Heart left ventricle (tissue), 13 donors: ENCODE results near the gene PGM2.

Experiments
- CTCF ChIP-seq, 12 donors: fragments of 200-600 bp; sonication (generic) in 4 of 12; IDR thresholded peaks; one replicate each; pipeline versions ENCODE4 v1.5.0 to v1.8.0; 2018 to 2022; ENCODE audit warnings: antibody characterized with exemption in 12 of 12, mild to moderate bottlenecking in 5 of 12
- POLR2A ChIP-seq, 2 donors: fragments of 450-650 bp; IDR thresholded peaks; one replicate each; pipeline ENCODE4 v1.6.1; 2017; ENCODE audit warnings: antibody characterized with exemption in 2 of 2, mild to moderate bottlenecking in 2 of 2, moderate library complexity in 2 of 2
- donor health status: ischemic (EF 13 %, LVEDD 7.1; RV severe dilation, severe dysfunction).
- donor health status: DM: no; HTN: yes; CAD: no.
- donor health status: DM: no; HTN: no; CAD: no.
- donor health status: ischemic (EF 25% LVEDD 6.9; RV normal size, moderate dysfunction).
- donor health status: ischemic (EF 25% LVEDD 5.7; RV mildly dilated, moderate dysfunction).
- donor health status: ischemic (EF 35%, LVEDD 5.7; RV mildly dilated, moderate dysfunction).
- donor health status: nonischemic (EF 11% LVEDD 7.7; RV severe dilation, severe dysfunction).
- donor health status: DM: yes; HTN: yes; CAD: no.
- donor health status: PGD.
- donor health status: ischemic (EF 29% LVEDD 5.4; RV normal size, mild dysfunction).
- donor health status: nonischemic (EF 23%, LVEDD 6.1; RV moderate dilation, normal function).

- no peak for TF ChIP-seq CTCF (IDR thresholded peaks at IDR 0.05)
- TF ChIP-seq POLR2A (IDR thresholded peaks at IDR 0.05) = no peak
Measured at GRCh38 chr4:37895271-37895670, 68.8 kb downstream of the PGM2 start.
